ENCODE results near the gene HSPA14.
A peak's percentile ranks its signal among the peaks of the same experiment; 100 is the strongest.
"Not testable (repeated sequence)": the region's sequence is repeated elsewhere in the genome, so short reads cannot be mapped to it uniquely, and the experiment has no call there.

HSPA14 gene

GRCh38 chr10:14837757-14838581, at the start of gene HSPA14, which contains the start of the genes CDNF and MSANTD7:
Gene HSPA14, plus strand, starts transcription at chr10:14838306. Its CDS starts 97 bp downstream, at chr10:14838403.
Gene CDNF, minus strand, starts transcription at chr10:14838037. Its CDS starts 91 bp downstream, at chr10:14837946.
Gene MSANTD7, plus strand, starts transcription at chr10:14838306. Its CDS starts 3,979 bp downstream, at chr10:14842285.
- peak; percentile 98 for DNase-seq

- no peak for DNase-seq
Measured at GRCh38 chr10:14798636-14799035, 39.5 kb upstream of the HSPA14 start.

- DNase-seq, result no peak
Measured at GRCh38 chr10:14800397-14800796, 37.7 kb upstream of the HSPA14 start.

- no peak for DNase-seq
Measured at GRCh38 chr10:14801723-14802122, 36.4 kb upstream of the HSPA14 start.

GRCh38 chr10:14803827-14804226, 34.3 kb upstream of the HSPA14 start:
- DNase-seq, result no peak

- DNase-seq, result no peak
Measured at GRCh38 chr10:14806318-14806717, 31.8 kb upstream of the HSPA14 start.

- no peak for DNase-seq
Measured at GRCh38 chr10:14810969-14811953, 26.8 kb upstream of the HSPA14 start.

GRCh38 chr10:14812271-14812670, 25.8 kb upstream of the HSPA14 start:
- DNase-seq, result no peak

- DNase-seq, result no peak
Measured at GRCh38 chr10:14815681-14816080, 22.4 kb upstream of the HSPA14 start.

GRCh38 chr10:14816717-14817116, 21.4 kb upstream of the HSPA14 start:
- not testable (repeated sequence) for DNase-seq

GRCh38 chr10:14820010-14820774, 17.9 kb upstream of the HSPA14 start:
- DNase-seq, result no peak

- DNase-seq, result no peak
Measured at GRCh38 chr10:14820775-14821154, 17.3 kb upstream of the HSPA14 start.

- no peak for DNase-seq
Measured at GRCh38 chr10:14821635-14822375, 16.3 kb upstream of the HSPA14 start.

- peak; percentile 37 to 39 for DNase-seq
Measured at GRCh38 chr10:14822879-14823755, 15.0 kb upstream of the HSPA14 start.

GRCh38 chr10:14823966-14824365, 14.1 kb upstream of the HSPA14 start:
- no peak for DNase-seq

- DNase-seq, result no peak
Measured at GRCh38 chr10:14826076-14826829, 11.9 kb upstream of the HSPA14 start.

GRCh38 chr10:14833106-14833505, 5.0 kb upstream of the HSPA14 start:
- DNase-seq, result no peak

GRCh38 chr10:14836208-14836607, 1.9 kb upstream of the HSPA14 start:
- DNase-seq, result no peak

GRCh38 chr10:14837003-14837756, 926 bp upstream of the HSPA14 start:
- DNase-seq, result no peak

Measured in activated CD4-positive, alpha-beta T cell treated with anti-CD3 and anti-CD28 coated beads, Interleukin-2, amount 50 U/mL, for 4 hours (primary cell).